AG04449 (cell line): ENCODE measurements around the gene MAPK8.
A peak's percentile ranks its signal among the peaks of the same experiment; 100 is the strongest.

Source experiments
- CTCF ChIA-PET: fragments of 350-600 bp; formaldehyde crosslinking; extraction: SDS; loops from one replicate; lab custom pipeline; 2021; ENCODE audit warnings: antibody characterized with exemption; lab: Yijun Ruan, JAX
- POLR2A ChIA-PET: fragments of 400-600, 350-600 bp; formaldehyde crosslinking; extraction: SDS; loops from one replicate; lab custom pipeline; 2020; ENCODE audit warnings: antibody characterized with exemption, inconsistent platforms; lab: Yijun Ruan, JAX
- DNase-seq: peaks from one replicate; pipeline ENCODE4 v3.0.0-alpha.2; 2010; ENCODE audit warnings: low read depth, low spot score
- H3K4me3 ChIP-seq: 2 replicates; pipeline ENCODE4 v1.5.1; 2011; ENCODE audit warnings: low read depth, mild to moderate bottlenecking, control low read depth, low read length
- TF ChIP-seq, protein P1 (sequence below): IDR thresholded peaks from one replicate; pipeline ENCODE4 v1.5.1; 2011; ENCODE audit warnings: mild to moderate bottlenecking, moderate library complexity, low read length, control low read depth, inconsistent platforms; ENCODE audit not compliant: insufficient read depth; ENCODE audit errors: missing control alignments

Gene MAPK8

DNA sequence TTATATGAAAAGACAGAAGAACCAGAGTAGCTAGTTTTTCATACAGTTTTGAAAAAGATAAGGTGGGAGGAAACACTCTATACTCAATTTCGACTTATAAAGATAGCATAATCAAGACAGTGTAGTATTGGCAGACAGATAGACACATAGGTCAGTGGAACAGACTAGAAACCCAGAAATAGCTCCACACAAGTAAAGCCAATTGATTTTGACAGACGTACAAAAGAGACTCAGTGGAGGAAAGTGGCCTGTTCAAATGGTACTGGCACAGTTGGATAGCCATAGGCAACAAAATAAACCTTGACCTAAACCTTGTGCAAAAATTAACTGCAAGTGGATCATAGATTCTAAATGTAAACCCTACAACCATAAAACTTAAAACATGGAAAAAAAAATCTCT is 46.8 kb downstream of the MAPK8 start:
- TF ChIP-seq, protein P1, sequence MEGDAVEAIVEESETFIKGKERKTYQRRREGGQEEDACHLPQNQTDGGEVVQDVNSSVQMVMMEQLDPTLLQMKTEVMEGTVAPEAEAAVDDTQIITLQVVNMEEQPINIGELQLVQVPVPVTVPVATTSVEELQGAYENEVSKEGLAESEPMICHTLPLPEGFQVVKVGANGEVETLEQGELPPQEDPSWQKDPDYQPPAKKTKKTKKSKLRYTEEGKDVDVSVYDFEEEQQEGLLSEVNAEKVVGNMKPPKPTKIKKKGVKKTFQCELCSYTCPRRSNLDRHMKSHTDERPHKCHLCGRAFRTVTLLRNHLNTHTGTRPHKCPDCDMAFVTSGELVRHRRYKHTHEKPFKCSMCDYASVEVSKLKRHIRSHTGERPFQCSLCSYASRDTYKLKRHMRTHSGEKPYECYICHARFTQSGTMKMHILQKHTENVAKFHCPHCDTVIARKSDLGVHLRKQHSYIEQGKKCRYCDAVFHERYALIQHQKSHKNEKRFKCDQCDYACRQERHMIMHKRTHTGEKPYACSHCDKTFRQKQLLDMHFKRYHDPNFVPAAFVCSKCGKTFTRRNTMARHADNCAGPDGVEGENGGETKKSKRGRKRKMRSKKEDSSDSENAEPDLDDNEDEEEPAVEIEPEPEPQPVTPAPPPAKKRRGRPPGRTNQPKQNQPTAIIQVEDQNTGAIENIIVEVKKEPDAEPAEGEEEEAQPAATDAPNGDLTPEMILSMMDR = no peak
- CTCF ChIA-PET = interaction anchor here (2.3 to 2.9 kb wide), 3 partner anchors 11 to 304 kb away, joined by 7 to 22 read pairs (median 20); no protein-coding TSS in a partner anchor
- H3K4me3 ChIP-seq = no peak overlapping the region
- no peak for DNase-seq
- POLR2A ChIA-PET = no interaction called here

DNA sequence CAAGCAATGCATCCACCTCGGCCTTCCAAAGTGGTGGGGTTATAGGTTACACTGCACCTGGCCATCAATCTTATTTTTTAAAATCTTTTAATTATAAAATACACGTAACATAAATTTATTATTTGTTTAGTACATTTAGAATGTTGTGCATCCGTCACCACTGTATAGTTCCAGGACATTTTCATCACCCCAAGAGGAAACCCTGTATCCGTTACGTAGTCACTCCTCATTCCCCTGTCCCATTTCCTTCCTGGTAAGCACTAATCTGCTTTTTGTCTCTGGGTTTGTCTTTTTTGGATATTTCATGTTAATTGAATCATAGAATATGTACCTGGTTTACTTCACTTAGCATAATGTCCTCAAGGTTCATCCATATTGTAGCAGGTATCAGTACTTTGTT is 51.2 kb downstream of the MAPK8 start:
- ChIA-PET POLR2A (no interaction called here), CTCF (no interaction called here)
- no peak for DNase-seq
- H3K4me3 ChIP-seq = no peak overlapping the region
- TF ChIP-seq, protein P1 = no peak

DNA sequence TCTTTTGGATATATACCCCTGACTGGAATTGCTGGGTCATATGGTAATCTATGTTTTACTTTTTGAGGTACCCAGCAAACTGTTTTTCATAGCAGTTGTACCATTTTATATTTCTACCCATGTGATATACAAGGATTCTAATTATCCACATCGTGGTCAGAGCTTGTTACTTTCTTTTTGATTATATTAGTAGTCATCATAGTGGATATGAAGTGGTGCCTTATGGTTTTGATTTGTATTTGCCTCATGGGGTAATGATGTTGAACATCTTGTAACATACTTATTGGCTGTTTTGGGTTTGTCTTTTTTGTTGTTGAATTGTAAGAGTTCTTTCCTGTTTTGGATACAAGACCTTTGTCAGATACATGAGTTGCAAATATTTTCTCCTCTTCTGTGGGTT is 51.7 kb downstream of the MAPK8 start:
- H3K4me3 ChIP-seq = no peak overlapping the region
- TF ChIP-seq, protein P1 = no peak
- POLR2A ChIA-PET = no interaction called here
- no peak for DNase-seq
- CTCF ChIA-PET = no interaction called here

DNA sequence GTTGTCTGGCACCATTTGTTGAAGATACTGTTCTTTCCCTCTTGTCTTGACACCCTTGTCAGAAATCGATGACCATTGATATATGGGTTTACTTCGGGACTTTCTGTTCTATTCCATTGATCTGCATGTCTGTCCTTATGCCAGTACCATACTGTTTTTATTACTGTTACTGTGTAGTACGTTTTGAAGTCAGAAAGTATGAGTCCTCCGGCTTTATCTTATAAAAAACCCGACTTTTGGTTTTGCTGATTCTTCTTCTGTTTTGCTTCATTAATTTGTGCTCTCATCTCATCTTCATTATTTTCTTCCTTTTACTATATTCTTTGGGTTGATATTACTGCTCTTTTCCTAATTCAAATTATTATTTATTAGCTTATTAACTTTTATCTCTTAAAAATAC is 52.4 kb downstream of the MAPK8 start:
- DNase-seq = no peak
- TF ChIP-seq, protein P1 = no peak
- CTCF ChIA-PET = interaction anchor here (1.3 to 1.6 kb wide), 2 partner anchors 145 to 298 kb away, joined by 3 to 11 read pairs; no protein-coding TSS in a partner anchor
- no peak overlapping the region for H3K4me3 ChIP-seq
- POLR2A ChIA-PET = no interaction called here

DNA sequence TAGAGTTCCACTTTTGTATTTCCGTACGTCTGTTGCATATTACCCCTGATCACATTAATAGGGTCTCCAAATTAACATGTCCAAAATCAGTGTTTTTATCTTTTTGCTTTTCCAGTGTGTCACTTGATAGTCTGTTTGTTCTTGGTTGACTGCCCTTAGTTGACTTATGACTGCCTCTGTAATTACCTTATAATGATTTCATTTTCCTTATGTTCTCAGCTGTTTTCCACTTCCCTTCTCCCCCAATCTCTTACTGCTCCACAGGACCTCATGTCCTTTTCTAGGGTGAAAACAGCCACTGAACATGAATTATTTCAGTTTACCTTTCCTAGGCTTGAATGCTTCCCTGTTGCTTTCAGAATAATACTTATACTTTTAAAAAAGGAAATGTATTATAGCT is 54.7 kb downstream of the MAPK8 start:
- TF ChIP-seq, protein P1 = no peak
- ChIA-PET CTCF (interaction anchor here (0.7 to 11.9 kb wide), 13 partner anchors 11 to 296 kb away, joined by 3 to 215 read pairs (median 5); no protein-coding TSS in a partner anchor), POLR2A (no interaction called here)
- no peak overlapping the region for H3K4me3 ChIP-seq
- DNase-seq = no peak

DNA sequence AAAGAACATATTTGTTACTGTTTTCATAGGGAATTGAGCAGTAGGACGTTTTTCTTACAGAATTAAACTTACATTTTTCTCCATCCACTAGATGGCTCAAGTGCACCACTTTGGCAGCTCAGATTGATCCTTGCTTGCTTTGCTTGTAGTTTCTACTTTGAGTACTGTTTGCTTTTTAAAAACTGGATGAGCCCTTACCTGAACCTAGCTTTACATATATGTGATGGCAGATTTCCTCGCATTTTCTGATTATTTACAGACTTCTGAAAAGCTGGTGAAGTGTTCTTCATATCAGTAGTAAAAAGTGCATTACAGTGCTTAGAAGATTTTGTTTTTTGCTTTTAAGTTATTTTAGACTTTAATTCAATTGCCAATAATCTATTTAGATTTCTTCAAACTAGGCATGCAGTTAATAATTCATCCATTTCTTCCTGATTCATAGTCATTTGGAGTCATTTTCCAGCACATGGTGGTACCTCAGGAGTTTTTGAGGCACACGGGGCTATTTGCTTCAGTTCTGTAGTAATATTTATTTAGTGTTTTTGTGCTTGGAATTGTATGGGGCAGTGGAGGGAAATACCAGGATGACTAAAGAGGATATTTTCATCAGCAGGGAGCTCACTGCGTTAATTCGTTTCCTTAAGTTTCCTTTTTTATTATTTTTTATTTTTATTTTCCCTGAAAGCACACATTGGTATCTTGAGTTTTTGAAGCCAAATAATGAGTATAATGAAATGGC is 57.3 kb downstream of the MAPK8 start:
- TF ChIP-seq, protein P1 = peak; percentile 55
- H3K4me3 ChIP-seq = no peak overlapping the region
- ChIA-PET POLR2A (interaction anchor here (0.6 to 1.0 kb wide), 2 partner anchors 168 to 293 kb away, joined by 3 read pairs; no protein-coding TSS in a partner anchor), CTCF (interaction anchor here (0.7 to 11.9 kb wide), 43 partner anchors 9 to 293 kb away, joined by 3 to 215 read pairs (median 5); no protein-coding TSS in a partner anchor)
- no peak for DNase-seq
